ENCODE results near the gene FOXL2NB.

GRCh38 chr3:138907539-138907938 is 39.5 kb upstream of the FOXL2NB start:
- no peak for TF ChIP-seq CTCF (CRISPR knock-in tag; IDR thresholded peaks at IDR 0.05)
- TF ChIP-seq SMC3 (IDR thresholded peaks at IDR 0.05; ENCODE audit: low read length) = no peak
- TF ChIP-seq POLR2A (IDR thresholded peaks at IDR 0.05; ENCODE audit: insufficient read depth in 1 of 2, low read depth in 2 of 2, low read length in 2 of 2) = no peak
- TF ChIP-seq, protein P1, sequence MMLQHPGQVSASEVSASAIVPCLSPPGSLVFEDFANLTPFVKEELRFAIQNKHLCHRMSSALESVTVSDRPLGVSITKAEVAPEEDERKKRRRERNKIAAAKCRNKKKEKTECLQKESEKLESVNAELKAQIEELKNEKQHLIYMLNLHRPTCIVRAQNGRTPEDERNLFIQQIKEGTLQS (CRISPR knock-in tag; IDR thresholded peaks at IDR 0.05) = no peak
- no peak for TF ChIP-seq ZNF879 (CRISPR knock-in tag; IDR thresholded peaks at IDR 0.05)
- TF ChIP-seq KDM1A (CRISPR knock-in tag; IDR thresholded peaks at IDR 0.05) = no peak
- TF ChIP-seq EZH2 (conservative IDR thresholded peaks at IDR 0.05; ENCODE audit: low read depth, low read length) = no peak
- TF ChIP-seq FOSL2 (CRISPR knock-in tag; IDR thresholded peaks at IDR 0.05) = no peak
- no peak for TF ChIP-seq MXI1 (IDR thresholded peaks at IDR 0.05; ENCODE audit: borderline replicate concordance, low read depth, low read length)

Measured in HepG2 (cell line).